ENCODE measurements around the gene ABI3. TPM values are rescaled to one million over a fixed set of nuclear protein-coding genes. Genes with fewer than 3 reads are reported as not detected.

ABI3 gene
- total and polyA plus RNA-seq, 9 of the 15 experiments (the other 6 are each of a cell fraction or from before 2014, with no cell fraction given) = not detected

- peak; percentile 64 for TF ChIP-seq PBX2 (CRISPR knock-in tag; IDR thresholded peaks at IDR 0.05; ENCODE audit: low read depth)
- TF ChIP-seq PBX2 (tag; conservative IDR thresholded peaks at IDR 0.05; ENCODE audit: low read depth) = peak; percentile 89
- no peak for TF ChIP-seq CAMTA2 (CRISPR knock-in tag; conservative IDR thresholded peaks at IDR 0.05)
- no peak for TF ChIP-seq ZNF282 (CRISPR knock-in tag; IDR thresholded peaks at IDR 0.05)
- no peak for TF ChIP-seq ZNF354B (CRISPR knock-in tag; IDR thresholded peaks at IDR 0.05)
- TF ChIP-seq TAF1 (IDR thresholded peaks at IDR 0.05; ENCODE audit: control insufficient read depth, extremely low read depth, insufficient read depth, low read length, severe bottlenecking) = no peak
- TF ChIP-seq RBM25 (IDR thresholded peaks at IDR 0.05; ENCODE audit: low read depth, low read length, severe bottlenecking) = no peak
- TF ChIP-seq ZNF347 (CRISPR knock-in tag; IDR thresholded peaks at IDR 0.05; ENCODE audit: low read depth) = no peak
- no peak for TF ChIP-seq BRF1 (IDR thresholded peaks at IDR 0.05; ENCODE audit: borderline replicate concordance, extremely low read depth, insufficient read length)
- TF ChIP-seq ZNF764 (CRISPR knock-in tag; IDR thresholded peaks at IDR 0.05; ENCODE audit: low read depth) = no peak
- no peak for TF ChIP-seq SP2 (IDR thresholded peaks at IDR 0.05; ENCODE audit: extremely low read depth, low read depth, low read length, poor library complexity, severe bottlenecking)
- TF ChIP-seq RBM22 (IDR thresholded peaks at IDR 0.05; ENCODE audit: low read depth, low read length, poor library complexity, severe bottlenecking) = no peak
- no peak for TF ChIP-seq AFF4 (CRISPR knock-in tag; IDR thresholded peaks at IDR 0.05)
- no peak for TF ChIP-seq ZNF518B (CRISPR knock-in tag; IDR thresholded peaks at IDR 0.05)
- no peak for TF ChIP-seq HNRNPH1 (optimal IDR thresholded peaks at IDR 0.05; ENCODE audit: low read depth, low read length)
Observed at GRCh38 chr17:49193513-49194296, 16.8 kb upstream of the ABI3 start (continued).

Measured in K562 (cell line).